ENCODE results near the gene LRRC28. TPM values are rescaled to one million over a fixed set of nuclear protein-coding genes. Genes with fewer than 3 reads are reported as not detected.

The LRRC28 gene
- total and polyA plus RNA-seq, 2 of the 4 experiments (the other 2 are of a cell fraction) = 12.7 to 21.1 TPM

- ATAC-seq (ENCODE audit: low read depth) (no peak), DNase-seq (no peak)
- no peak overlapping the region; the same call in 1 of the 2 replicates for H3K56ac ChIP-seq (ENCODE audit: extremely low read depth, insufficient read depth, low read length)
- H4K5ac ChIP-seq (ENCODE audit: low read depth, low read length) = no peak overlapping the region
- H3K4me2 ChIP-seq (ENCODE audit: low read depth, low read length) = no peak overlapping the region
- dilution Hi-C loops (cut with HindIII; ENCODE audit: low sequenced_read_pairs, unreplicated experiment) = no loop called here
- no peak overlapping the region for H4K91ac ChIP-seq (ENCODE audit: insufficient read depth, low read depth, low read length)
- CTCF ChIA-PET = no interaction called here
- no peaks in the 10 kb centered on the region for H3K9me3 ChIP-seq (ENCODE audit: control insufficient read depth, insufficient read depth, low read length)
- no peak overlapping the region for H3K14ac ChIP-seq (replicated peaks; ENCODE audit: low read depth, low read length)
- H2BK20ac ChIP-seq (ENCODE audit: low read depth, low read length) = no peak overlapping the region
- H4K20me1 ChIP-seq (ENCODE audit: insufficient read depth, low read length) = no peaks in the 10 kb centered on the region
- no peak overlapping the region for H2AFZ ChIP-seq (replicated peaks; ENCODE audit: low read length, poor library complexity)
- H3K27ac ChIP-seq (ENCODE audit: insufficient read depth, low read length) = no peak overlapping the region
- no peak overlapping the region for H2AK5ac ChIP-seq (ENCODE audit: low read depth, low read length)
- H3K4ac ChIP-seq (ENCODE audit: low read depth, low read length) = no peak overlapping the region
- H4K8ac ChIP-seq (ENCODE audit: low read depth in 2 of 2, low read length in 2 of 2) = no peak overlapping the region
- H2BK120ac ChIP-seq (ENCODE audit: low read depth, low read length) = no peak overlapping the region
- no peak overlapping the region for H3K4me3 ChIP-seq (ENCODE audit: insufficient read depth, low read depth, low read length)
- 97% methylated on average over 6 of the region's 13 CpGs; no CpG with 5 or more reads in 1 of the 2 experiments for WGBS, 2 experiments (ENCODE audit: extremely low coverage in 2 of 2, insufficient read length in 1 of 2)
- 0 out of 3 replicates have a peak overlapping the region, but pooled peaks have one; percentile 13 for H2BK15ac ChIP-seq (ENCODE audit: low read depth, low read length)
- no peak overlapping the region for H3K18ac ChIP-seq (ENCODE audit: low read depth, low read length)
- no peak for TF ChIP-seq POLR2A (IDR thresholded peaks at IDR 0.05; ENCODE audit: low read depth, low read length)
- TF ChIP-seq NFE2L2 (IDR thresholded peaks at IDR 0.05; ENCODE audit: low read depth, low read length) = no peak
- H3K79me1 ChIP-seq (ENCODE audit: low read depth in 1 of 2, low read length in 2 of 2) = no peaks in the 10 kb centered on the region
- H3K9me1 ChIP-seq (ENCODE audit: insufficient read depth, low read length) = no peaks in the 10 kb centered on the region
- H3K9ac ChIP-seq (ENCODE audit: low read depth, low read length) = no peak overlapping the region
- no peak overlapping the region for H3K23ac ChIP-seq (ENCODE audit: low read depth, low read length)
- H2AK9ac ChIP-seq (replicated peaks; ENCODE audit: low read depth, low read length, poor library complexity) = no peak overlapping the region
- no peak overlapping the region for H2BK5ac ChIP-seq (ENCODE audit: low read depth, low read length, poor library complexity, severe bottlenecking)
- no peaks in the 10 kb centered on the region for H3K36me3 ChIP-seq (ENCODE audit: control insufficient read depth, insufficient read depth, low read length)
- intact Hi-C loops (cut with micrococcal nuclease) = no loop called here
- no TSS peak for BruUV-seq (replicated peaks)
- POLR2A ChIA-PET (ENCODE audit: unreplicated experiment) = no interaction called here
- peaks cover 2% of the 10 kb centered on the region; the same call in 1 of the 2 replicates for H3K4me1 ChIP-seq (ENCODE audit: control insufficient read depth, insufficient read depth, low read length)
- 0 out of 2 replicates have a peak, but pooled peaks cover 2% of the 10 kb centered on the region for H3K27me3 ChIP-seq (ENCODE audit: control insufficient read depth, insufficient read depth, low read length)
- in situ Hi-C loops (cut with MboI; ENCODE audit: low sequenced_read_pairs) = no loop called here
These were observed 180.4 kb downstream of the LRRC28 start for GRCh38 chr15:99431661-99432091.
